Measurements from ENCODE around the gene TCFL5. TPM values are rescaled to one million over a fixed set of nuclear protein-coding genes. Genes with fewer than 3 reads are reported as not detected.

TCFL5 gene
- total RNA-seq, 1 donor from 2014 or later = 11.7 TPM

DNA sequence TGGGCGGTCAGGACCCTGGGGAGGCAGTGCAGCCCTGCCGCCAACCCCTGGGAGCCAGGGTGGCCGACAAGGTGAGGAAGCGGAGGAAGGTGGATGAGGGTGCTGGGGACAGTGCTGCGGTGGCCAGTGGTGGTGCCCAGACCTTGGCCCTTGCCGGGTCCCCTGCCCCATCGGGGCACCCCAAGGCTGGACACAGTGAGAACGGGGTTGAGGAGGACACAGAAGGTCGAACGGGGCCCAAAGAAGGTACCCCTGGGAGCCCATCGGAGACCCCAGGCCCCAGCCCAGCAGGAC, 48.8 kb downstream of the TCFL5 start:
- no peak for DNase-seq (ENCODE audit: low read depth)

DNA sequence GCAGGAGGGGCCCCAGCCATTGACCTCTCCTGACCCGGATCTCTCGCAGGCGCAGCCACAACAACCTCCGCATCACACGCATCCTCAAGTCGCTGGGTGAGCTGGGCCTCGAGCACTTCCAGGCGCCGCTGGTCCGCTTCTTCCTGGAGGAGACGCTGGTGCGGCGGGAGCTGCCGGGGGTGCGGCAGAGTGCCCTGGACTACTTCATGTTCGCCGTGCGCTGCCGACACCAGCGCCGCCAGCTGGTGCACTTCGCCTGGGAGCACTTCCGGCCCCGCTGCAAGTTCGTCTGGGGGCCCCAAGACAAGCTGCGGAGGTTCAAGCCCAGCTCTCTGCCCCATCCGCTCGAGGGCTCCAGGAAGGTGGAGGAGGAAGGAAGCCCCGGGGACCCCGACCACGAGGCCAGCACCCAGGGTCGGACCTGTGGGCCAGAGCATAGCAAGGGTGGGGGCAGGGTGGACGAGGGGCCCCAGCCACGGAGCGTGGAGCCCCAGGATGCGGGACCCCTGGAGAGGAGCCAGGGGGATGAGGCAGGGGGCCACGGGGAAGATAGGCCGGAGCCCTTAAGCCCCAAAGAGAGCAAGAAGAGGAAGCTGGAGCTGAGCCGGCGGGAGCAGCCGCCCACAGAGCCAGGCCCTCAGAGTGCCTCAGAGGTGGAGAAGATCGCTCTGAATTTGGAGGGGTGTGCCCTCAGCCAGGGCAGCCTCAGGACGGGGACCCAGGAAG, 49.3 kb downstream of the TCFL5 start:
- no peak for DNase-seq (ENCODE audit: low read depth)

DNA sequence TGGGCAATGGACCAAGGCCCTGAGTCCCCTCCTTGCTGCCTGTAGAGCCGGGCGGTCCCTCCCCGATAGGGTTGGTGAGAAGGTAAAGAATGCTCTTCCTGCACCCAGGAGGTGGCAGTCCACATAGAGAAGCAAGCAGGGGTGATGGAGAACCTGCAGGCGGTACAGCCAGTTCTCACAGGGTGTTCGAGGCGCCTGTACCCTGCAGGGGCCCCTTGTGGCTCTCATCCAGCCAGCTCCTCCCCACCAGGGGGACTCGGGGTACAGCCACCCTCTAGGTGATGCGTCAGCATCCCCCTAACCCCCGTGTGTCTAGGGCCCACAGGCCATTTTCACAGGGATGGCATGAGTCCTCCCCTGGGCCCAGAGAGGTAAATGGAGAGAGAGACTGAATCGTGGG, 49.9 kb downstream of the TCFL5 start:
- DNase-seq (ENCODE audit: low read depth) = no peak

DNA sequence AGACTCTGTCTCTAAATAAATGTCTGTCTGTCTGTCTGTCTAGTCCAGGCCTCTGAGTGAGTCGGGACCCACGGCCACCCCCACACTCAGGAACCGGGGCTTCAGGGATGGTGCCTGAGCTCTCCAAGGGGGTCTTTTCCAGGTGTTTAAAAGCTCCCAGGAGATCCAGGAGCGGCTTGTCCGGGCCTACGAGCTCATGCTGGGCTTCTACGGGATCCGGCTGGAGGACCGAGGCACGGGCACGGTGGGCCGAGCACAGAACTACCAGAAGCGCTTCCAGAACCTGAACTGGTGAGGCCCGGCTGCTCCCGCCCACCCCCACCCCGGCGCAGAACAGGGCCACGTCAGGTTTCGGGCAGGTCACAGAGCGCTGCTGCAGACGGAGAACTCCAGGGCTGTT, 50.3 kb downstream of the TCFL5 start:
- DNase-seq (ENCODE audit: low read depth) = no peak

DNA sequence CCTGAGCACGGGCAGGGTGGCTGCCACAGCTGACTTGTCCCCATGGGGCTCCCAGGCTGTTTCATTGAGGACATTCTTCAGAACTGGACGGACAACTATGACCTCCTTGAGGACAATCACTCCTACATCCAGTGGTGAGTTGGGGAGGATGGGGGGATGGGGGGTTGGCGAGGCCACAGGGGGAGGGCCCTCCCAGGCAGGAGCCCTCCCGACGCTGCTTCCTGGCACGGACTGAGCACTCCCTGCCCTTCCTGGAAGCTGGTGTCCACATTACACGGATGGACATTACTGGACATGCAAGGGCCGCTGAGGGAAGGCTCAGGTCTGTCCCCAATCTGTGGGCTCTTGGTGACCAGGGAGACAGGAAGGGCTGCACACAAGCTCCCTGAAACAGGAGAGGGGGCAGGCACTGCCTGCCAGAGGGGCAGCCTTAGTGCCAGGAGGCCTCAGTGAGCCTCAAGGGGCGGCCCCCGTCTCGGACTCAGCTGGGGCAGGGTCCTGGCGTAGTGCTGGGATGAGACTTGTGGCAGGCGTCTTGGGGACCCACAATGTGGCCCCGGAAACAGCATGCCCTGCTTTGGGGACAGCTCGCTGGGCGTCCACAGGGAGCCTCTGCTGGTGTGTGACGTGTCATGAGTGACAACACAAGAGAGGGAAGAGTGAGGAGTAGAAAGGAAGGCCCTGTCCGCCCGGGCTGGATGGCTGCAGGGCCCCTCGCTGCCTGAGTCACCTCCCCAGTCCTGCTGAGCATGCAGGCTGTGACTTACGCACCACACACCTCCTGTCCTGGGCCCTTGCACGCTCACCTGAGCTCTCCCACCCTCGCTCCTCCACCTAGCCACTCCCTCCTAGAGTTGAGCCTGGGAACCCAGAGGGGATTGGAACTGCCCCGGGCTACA, 51.8 kb downstream of the TCFL5 start:
- DNase-seq (ENCODE audit: low read depth) = no peak

DNA sequence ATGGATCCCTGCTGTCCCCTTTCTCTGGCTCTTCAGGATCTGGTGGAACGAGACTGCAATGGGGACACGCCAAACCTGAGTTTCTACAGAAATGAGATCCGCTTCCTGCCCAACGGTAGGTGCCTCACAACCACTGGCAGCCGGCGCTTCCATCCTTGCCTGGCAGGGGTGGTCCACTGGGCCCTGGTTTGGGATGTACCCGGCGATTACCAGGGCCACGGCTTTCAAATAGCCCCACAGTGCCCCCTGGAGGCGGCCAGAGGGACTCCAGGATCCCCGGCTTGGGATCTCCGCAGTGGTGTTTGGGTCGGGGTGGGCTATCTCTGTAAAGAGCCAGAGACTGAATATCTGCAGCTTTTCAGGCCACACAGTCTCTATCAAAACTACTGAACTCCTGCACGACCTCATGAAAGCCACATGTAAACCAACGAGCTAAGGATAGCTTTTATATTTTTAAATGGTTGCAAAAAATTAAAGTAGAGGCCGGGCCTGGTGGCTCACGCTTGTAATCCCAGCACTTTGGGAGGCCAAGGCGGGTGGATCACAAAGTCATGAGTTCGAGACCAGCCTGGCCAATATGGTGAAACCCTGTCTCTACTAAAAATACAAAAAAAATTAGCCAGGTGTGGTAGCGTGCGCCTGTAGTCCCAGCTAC, 53.3 kb downstream of the TCFL5 start:
- DNase-seq (ENCODE audit: low read depth) = no peak

DNA sequence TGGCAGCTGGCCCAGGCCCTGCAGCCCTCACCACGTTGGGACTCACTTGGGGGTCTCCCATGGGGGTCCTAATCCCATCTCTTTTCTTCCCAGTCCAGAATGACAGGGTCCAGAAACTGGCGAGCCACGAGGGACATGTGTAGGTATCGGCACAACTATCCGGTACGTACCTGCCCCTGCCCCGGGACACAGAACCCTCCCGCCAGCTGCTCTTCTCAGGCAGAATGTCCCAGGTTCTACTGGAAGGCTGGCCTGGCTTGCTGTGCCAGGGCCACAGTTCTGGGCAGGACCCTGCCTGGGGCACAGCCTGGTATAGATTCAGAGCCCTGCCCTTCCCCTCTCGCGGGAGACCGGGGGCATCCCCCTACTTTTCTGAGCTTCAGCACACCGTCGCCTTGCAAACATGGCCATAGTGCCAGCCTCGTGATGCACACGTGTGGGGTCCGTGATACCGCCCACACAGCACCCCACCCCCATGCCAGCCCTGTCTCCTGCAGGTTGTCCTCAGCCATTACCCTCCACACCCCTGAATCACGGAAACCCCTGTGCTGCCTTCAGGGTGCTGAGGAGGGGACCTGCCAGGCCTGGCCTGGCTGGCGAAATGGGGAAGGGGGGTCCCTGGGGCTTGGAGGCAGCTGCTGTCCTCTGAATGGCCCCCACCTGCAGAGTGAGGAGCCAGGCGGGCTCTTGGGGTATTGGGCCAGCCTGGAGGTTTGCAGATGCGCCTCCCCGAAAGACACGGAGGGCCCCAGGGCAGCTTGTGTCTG, 54.0 kb downstream of the TCFL5 start:
- no peak for DNase-seq (ENCODE audit: low read depth)

DNA sequence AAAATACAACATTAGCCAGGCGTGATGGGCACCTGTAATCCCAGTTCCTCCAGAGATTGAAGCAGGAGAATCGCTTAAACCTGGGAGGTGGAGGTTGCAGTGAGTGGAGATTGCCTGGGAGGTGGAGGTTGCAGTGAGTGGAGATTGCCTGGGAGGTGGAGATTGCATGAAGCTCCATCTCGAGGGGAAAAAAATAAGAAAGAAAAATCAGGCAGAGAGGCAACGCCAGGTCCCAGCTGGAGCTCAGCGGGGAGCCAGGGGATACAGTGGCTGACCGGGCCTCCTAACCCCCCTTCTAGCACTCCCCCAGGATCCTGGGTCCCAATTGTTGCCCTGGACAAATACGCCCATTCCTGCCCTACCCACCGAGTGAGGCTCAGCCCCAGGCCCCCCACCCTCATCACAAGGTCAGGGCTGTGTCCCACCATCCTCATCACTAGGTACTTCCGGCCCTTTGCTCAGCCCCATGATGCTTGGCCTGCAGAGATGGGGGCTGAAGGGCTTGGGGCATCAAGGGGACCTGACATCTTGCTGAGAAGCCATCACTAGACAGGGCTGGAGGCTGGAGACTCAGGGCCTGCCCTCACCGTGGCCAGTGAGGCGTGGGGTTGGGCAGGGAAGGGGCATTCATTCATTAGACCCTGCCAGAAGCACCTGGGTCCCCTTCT, 55.1 kb downstream of the TCFL5 start:
- DNase-seq (ENCODE audit: low read depth) = no peak

DNA sequence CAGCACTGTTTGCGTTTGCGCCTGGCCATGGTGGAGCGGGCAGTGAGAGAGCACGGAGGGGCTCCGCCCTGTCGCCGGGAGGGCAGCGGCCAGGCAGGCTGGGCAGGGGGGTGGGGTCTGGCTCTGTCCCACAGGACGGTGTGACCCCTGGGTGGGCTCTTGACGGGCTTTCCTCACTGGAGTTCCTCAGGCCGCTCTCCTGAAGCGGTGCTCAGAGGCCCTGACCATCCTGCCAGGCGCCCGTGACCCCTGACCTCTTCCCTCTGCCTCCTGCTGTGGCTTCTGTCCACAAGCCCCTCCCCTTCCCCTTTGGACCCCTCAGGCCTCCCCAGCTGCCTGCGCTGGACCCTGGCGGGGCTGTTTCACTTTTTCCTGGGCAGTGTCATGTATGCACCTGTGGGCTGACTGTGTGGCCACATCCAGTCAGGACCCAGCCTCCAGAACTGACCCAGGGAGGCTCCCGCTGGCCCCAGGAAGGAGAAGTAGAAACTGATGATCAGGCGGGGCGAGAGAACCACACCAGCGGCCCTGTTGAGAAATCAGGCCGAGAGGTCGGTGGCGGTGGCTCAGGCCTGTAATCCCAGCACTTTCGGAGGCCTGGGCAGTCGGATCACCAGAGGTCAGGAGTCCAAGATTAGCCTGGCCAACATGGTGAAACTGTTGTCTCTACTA, 55.8 kb downstream of the TCFL5 start:
- DNase-seq (ENCODE audit: low read depth) = no peak

DNA sequence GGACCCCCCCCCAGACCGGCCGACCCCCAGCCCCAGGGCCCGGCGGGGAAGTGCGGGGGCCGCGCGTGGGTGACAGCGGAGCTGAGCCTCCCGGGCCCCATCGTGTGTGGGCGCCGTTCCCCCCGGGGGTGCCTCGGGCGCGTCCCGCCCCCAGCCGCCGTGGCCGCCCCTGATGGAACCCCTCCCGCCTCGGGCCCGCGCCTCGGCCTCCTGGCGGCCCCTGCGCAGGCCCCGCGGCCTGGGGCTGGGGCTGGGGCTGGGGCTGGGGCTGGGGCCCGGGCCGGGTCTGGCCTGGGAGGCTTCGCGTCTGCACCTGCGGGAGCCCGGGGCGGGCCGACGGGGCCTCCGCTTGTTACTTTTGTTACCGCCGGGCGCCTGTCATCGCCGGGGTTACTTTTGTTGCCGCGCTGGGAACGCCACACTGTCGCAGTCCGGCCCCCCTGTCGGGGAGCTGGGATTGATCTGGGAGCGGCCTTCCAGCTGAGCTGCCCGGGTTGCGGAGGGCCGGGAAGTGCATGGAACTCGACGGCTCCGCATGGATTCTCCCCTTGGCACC, 56.4 kb downstream of the TCFL5 start:
- DNase-seq (ENCODE audit: low read depth) = no peak

DNA sequence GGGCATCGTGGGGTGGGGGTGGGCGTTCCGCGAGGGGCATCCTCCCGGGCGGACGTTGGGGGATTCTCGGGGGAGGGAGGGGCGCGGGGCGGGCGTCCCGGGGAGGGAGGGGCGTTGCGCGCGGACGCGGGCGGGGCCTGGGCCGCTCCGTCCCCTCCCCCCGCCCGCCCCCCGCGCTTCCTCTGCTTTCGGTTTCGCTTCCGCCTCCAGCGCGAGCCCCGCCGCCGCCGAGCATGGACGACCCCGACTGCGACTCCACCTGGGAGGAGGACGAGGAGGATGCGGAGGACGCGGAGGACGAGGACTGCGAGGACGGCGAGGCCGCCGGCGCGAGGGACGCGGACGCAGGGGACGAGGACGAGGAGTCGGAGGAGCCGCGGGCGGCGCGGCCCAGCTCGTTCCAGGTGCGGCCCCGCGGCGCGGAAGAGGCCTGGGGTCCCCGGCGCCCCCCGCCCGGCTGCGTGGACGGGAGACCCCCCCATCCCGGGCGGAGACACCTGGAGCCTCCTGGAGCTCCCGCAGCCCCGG, 56.9 kb downstream of the TCFL5 start, which contains the start of gene OGFR:
OGFR (plus strand) TSS at position 209 of the 528 bp plus-strand sequence; CDS start at position 234, 25 bp downstream.
- no peak for DNase-seq (ENCODE audit: low read depth)

DNA sequence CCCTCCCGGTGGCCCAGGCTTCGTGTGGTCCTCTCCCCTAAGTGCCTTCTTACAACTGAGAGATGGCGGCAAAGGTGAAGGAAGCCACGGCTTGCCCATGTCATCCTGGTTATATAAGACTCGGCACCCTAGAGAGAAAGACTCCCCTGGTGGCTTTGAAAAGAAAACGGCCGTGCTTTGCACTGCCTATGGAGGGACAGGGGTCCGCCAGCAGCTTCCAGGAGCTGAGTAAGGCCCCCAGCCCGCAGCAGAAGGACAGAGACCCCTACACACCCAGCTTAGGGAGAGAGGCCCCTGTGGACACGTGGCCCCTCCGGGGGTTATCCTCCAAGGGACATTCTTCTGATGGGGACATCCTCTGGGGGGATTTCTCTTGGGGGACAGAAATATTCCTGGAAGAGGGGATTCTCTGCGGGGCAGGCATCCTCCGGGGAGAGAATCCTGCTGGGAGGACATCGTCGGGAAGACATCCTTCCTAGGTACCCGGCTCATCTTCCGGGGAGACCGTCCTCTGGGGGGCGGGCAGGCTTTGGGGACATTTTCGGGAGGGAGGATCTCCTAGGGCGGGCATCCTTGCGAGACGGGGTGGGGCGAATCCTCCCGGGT, 57.5 kb downstream of the TCFL5 start:
- DNase-seq (ENCODE audit: low read depth) = no peak

DNA sequence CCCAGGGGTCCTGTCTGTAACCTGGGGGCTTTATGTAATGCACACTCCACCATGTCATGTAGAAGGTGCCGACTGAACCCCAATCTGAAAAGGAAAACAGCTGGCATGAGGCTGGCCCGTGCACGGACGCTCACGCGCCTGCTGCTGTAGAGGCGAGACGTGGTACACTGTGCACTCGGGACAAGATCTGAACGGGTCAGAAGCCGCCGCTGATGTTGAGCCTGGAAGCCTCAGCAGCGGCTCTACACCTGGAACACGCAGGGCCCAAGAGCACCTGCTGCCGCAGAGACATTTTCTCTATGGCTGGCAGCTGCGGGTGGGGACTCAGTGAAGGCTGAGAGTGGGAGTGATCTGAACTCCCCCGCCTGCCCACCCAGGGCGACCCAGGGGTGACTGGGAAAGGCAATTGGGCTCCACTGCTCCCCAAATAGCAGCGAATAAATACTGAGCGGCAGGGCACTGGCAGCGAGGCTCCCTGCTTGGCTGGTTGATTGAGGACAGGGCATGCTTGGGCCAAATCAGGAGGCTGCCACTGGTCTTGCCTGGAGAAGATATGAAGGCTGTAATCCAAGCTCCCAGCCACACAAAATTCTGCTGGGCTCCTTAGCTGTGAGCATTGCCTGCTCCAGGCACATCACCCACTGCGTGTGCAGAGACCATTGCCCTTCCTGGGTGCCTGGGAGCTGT, 59.5 kb downstream of the TCFL5 start:
- DNase-seq (ENCODE audit: low read depth) = no peak

DNA sequence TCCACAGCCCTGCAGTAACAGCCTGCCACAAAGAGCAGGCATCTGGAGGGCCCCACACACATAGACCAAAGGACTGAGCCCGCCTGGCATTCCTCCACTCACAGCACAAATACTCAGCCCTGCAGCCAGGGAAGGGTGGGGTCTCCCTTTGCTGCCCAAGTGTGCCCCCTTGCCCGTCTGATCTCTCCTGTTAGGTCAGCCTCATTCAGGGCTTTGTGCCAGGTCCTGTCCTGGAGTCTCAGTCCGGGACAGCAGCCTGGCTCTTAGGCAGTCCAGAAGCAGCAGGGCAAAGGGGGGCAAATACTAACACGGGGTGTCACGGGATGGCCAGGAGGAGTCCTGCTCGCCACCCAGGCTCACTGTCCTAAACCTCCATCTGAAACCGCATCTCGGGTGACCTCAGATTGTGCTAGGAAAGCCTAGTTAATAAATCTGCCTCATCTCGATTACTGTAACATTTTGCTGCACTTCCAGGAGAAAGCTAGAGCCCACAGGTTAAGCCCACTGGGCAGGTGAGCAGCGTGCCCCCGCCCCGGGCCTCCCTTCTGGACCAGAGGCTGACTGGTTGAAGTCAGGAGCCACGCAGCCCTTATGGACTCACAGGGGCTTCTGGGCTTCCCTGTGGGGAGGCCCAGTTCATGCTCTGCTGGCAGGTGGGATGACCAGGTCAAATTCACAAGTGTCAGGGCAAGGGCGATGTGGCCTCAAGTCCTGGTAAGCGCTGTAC, 60.2 kb downstream of the TCFL5 start:
- DNase-seq (ENCODE audit: low read depth) = no peak

DNA sequence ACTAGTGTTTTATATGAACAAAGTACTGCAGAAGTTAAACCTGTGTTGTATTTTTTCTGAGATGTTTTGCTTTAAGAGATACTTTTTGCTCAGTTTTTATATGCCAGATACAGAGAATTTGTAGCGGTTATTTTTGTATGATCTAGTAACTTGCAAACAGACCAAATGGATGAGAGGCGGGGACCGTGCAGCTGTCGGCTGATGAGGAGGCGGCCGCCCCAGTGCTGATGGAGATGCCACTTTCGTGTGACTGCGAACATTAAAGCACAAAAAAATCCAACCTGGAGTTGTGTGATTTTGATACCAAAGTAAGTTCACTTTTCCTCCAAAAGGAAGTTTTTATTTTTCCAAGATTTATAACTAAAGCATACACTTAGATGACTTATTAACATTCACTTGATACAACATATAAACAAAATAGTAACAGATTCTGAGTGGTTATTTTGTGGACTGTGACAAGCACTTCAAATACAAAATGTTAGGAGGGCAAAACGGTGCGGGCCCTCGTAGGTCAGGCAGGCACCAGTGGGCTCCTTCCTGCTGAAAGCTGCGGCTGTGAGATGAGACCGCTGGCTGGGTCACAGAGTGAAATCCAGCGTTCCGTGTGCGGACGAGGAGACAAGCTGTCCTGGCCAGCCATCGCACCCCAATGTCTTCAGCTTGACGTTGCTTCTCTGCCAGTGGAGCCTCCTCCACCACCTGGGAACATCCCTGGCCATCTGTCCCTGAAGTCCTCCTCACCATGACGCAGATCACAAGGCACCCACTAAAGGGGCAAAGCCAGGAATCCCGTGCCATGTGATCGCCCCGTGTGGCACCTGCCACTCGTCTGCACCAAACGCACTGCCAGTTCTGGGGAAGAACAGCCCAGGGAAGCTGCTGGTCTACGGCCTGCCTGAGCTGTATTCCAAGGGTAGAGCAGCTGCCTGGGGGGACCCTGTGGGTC, 61.0 kb downstream of the TCFL5 start:
- DNase-seq (ENCODE audit: low read depth) = no peak

DNA sequence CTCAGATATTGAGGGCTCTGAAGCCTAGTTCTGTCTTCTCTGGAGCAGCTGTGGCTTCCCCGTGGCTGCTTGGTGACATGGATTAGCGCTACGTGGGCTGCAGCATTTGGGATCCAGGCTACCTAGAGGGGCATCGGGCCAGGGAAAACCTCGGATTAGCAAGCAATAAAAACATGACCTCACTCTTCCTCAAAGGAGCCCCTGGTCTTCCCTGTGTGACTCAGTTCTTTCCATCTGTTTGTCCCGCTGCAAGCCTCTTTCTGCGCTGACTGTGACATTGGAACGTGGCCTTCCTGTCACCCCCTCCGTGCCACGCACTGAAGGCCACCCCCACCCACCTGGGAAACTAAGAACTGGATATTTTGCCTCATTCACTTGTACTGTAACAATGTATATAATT, 61.7 kb downstream of the TCFL5 start:
- no peak for DNase-seq (ENCODE audit: low read depth)

DNA sequence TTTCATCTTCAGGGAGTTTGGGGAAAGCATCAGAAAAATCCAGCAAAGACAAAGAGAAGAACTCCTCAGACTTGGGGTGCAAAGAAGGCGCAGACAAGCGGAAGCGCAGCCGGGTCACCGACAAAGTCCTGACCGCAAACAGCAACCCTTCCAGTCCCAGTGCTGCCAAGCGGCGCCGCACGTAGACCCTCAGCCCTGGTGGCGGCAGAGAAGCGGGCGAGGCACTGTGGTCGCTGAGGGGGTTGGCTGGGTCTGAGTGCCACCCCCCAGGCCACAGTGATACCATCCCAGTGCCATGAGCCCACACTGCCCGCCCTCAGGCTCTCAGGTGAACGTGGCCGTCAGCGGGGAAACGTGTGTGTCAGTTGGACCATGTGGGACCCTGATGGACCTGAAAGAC, 62.2 kb downstream of the TCFL5 start:
- no peak for DNase-seq (ENCODE audit: low read depth)

All from renal cortical epithelial cell (primary cell).